Measurements from ENCODE around the gene TRIM71. TPM values are rescaled to one million over a fixed set of nuclear protein-coding genes. Genes with fewer than 3 reads are reported as not detected.

TRIM71 gene
- total and polyA plus RNA-seq, 12 donors = 0.07 TPM; not detected in 11

GRCh38 chr3:32825601-32826375 lies 8.0 kb downstream of the TRIM71 start:
- Histone ChIP-seq H3K27ac (no peak overlapping the region), H3K36me3 (no peaks in the 10 kb centered on the region), H3K4me3 (no peak overlapping the region), H3K9me3 (no peaks in the 10 kb centered on the region), H3K27me3 (peaks cover 0 to 58% (median 39%) of the 10 kb centered on the region in 7 donors), H3K4me1 (peaks cover 0 to 4% (median 0%) of the 10 kb centered on the region in 9 donors)
- 93% methylated on average over 12 of the region's 12 CpGs for WGBS, 2 donors
- DNase-seq = no peak
- intact Hi-C loops (cut with DNase I) = no loop called here
- ATAC-seq = no peak
- no peak for TF ChIP-seq CTCF (IDR thresholded peaks at IDR 0.05)

GRCh38 chr3:32831062-32831461 lies 13.3 kb downstream of the TRIM71 start:
- WGBS, 2 donors = 88 to 92% methylated on average over 4 of the region's 4 CpGs
- no peak for ATAC-seq
- no peak overlapping the region for H3K27ac ChIP-seq
- no peak overlapping the region for H3K4me3 ChIP-seq
- no peaks in the 10 kb centered on the region for H3K9me3 ChIP-seq
- peaks cover 0 to 47% (median 33%) of the 10 kb centered on the region in 7 donors for H3K27me3 ChIP-seq
- no peak for TF ChIP-seq CTCF (IDR thresholded peaks at IDR 0.05)
- no peak for DNase-seq
- H3K36me3 ChIP-seq = no peaks in the 10 kb centered on the region
- intact Hi-C loops (cut with DNase I) = no loop called here
- H3K4me1 ChIP-seq = no peaks in the 10 kb centered on the region

GRCh38 chr3:32831791-32832190 lies 14.0 kb downstream of the TRIM71 start:
- no peak for ATAC-seq
- intact Hi-C loops (cut with DNase I) = no loop called here
- peaks cover 0 to 47% (median 40%) of the 10 kb centered on the region in 7 donors for H3K27me3 ChIP-seq

GRCh38 chr3:32832193-32832592 lies 14.4 kb downstream of the TRIM71 start:
- Histone ChIP-seq H3K27me3 (peaks cover 0 to 46% (median 40%) of the 10 kb centered on the region in 7 donors), H3K9me3 (no peaks in the 10 kb centered on the region), H3K4me1 (no peaks in the 10 kb centered on the region), H3K27ac (no peak overlapping the region), H3K4me3 (no peak overlapping the region), H3K36me3 (no peaks in the 10 kb centered on the region)
- intact Hi-C loops (cut with DNase I) = no loop called here
- TF ChIP-seq CTCF (IDR thresholded peaks at IDR 0.05) = no peak
- no peak for ATAC-seq
- DNase-seq = no peak
- WGBS, 2 donors = 93 to 94% methylated on average over 4 of the region's 4 CpGs

More at GRCh38 chr3:32831791-32832190, 14.0 kb downstream of the TRIM71 start:
- no peak for TF ChIP-seq CTCF (IDR thresholded peaks at IDR 0.05)
- H3K36me3 ChIP-seq = no peaks in the 10 kb centered on the region
- no peak overlapping the region for H3K4me3 ChIP-seq
- H3K4me1 ChIP-seq = no peaks in the 10 kb centered on the region
- no peaks in the 10 kb centered on the region for H3K9me3 ChIP-seq
- no peak for DNase-seq
- WGBS, 2 donors = 27 to 38% methylated on average over 2 of the region's 2 CpGs
- no peak overlapping the region for H3K27ac ChIP-seq

All from heart right ventricle (tissue), 16 donors.